Retinal pigment epithelial cell (primary cell): ENCODE data around the gene ZNF805.

Experiments
- DNase-seq: peaks from one replicate; pipeline ENCODE4 v3.0.0-alpha.2; 2010; ENCODE audit warnings: low read depth
- H3K4me3 ChIP-seq: 2 replicates; pipeline ENCODE4 v1.5.1; 2011; ENCODE audit warnings: mild to moderate bottlenecking, low read length, control low read depth, moderate library complexity
- CTCF ChIP-seq: conservative IDR thresholded peaks from 2 replicates; pipeline ENCODE4 v1.5.1; 2011; ENCODE audit warnings: low read depth, low read length, control low read depth, inconsistent platforms

ZNF805 gene

DNA sequence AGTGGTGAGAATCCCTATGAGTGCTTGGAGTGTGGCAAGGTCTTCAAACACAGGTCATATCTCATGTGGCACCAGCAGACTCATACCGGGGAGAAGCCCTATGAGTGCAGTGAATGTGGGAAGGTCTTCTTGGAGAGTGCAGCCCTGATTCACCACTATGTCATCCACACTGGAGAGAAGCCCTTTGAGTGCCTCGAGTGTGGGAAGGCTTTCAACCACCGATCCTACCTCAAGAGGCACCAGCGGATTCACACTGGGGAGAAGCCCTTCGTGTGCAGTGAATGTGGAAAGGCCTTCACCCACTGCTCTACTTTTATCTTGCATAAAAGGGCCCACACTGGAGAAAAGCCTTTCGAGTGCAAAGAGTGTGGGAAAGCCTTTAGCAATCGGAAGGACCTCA lies 28.3 kb upstream of the ZNF805 start:
- DNase-seq, result no peak
- no peak overlapping the region for H3K4me3 ChIP-seq
- no peak for TF ChIP-seq CTCF

- TF ChIP-seq CTCF, result no peak
- DNase-seq, result no peak
- H3K4me3 ChIP-seq, result no peak overlapping the region
Observed at GRCh38 chr19:57227502-57227901, 12.9 kb upstream of the ZNF805 start.

DNA sequence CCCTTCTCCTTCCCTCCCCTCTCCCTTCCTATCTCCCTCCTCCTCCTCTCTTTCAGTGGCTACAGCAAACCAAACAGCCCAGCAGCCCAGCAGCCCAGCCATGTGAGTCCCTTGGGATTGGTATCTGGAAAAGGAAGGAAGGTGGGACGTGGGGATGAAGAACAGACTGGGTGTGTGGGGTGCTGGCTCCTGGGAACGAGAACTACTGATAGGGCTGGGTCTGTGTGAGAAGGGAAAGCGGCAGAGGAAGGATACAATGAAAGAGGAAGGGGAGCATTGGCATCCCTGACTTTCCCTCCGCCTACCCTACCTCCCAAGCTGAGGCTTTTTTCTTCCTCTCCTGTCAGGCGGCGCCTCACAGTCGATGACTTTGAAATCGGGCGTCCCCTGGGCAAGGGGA lies 8.7 kb upstream of the ZNF805 start:
- no peak for TF ChIP-seq CTCF
- no peak overlapping the region for H3K4me3 ChIP-seq
- no peak for DNase-seq

GRCh38 chr19:57233207-57233606 lies 7.2 kb upstream of the ZNF805 start:
- no peak for DNase-seq
- no peak overlapping the region for H3K4me3 ChIP-seq
- no peak for TF ChIP-seq CTCF

GRCh38 chr19:57239982-57240310 lies 486 bp upstream of the ZNF805 start:
- H3K4me3 ChIP-seq, result peak overlapping the region; percentile 98
- no peak for DNase-seq
- TF ChIP-seq CTCF, result no peak

GRCh38 chr19:57241176-57241575 lies 744 bp downstream of the ZNF805 start:
- peak; percentile 13 for DNase-seq
- TF ChIP-seq CTCF, result no peak
- H3K4me3 ChIP-seq, result peak overlapping the region; percentile 98

DNA sequence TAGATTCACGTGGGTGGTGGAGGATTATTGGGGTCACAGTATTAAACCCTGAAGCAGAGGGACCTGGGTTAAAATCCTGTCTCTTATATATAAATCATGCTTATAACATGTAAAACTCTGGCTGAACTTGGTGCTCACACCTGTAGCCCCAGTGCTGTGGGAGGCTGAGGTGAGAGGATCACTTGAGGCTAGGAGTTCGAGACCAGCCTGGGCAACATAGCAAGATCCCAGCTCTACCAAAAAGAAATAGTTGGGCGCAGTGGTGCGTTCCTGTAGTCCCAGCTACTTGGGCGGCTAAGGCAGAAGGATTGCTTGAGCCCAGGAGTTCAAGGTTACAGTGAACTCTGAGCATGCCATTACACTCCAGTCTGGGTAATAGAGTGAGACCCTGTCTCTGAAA lies 2.4 kb downstream of the ZNF805 start:
- H3K4me3 ChIP-seq, result no peak overlapping the region
- DNase-seq, result no peak
- TF ChIP-seq CTCF, result no peak
